BLaER1 (cell line): ENCODE measurements around the gene SLCO3A1.
A peak's percentile ranks its signal among the peaks of the same experiment; 100 is the strongest.

ENCODE experiments used
- H3K27ac ChIP-seq: shearing (Covaris generic); formaldehyde crosslinking; 2 replicates; pipeline ENCODE4 v1.8.1; 2022
- H3K27me3 ChIP-seq: shearing (Covaris generic); formaldehyde crosslinking; 2 replicates; pipeline ENCODE4 v1.8.1; 2022
- H3K36me3 ChIP-seq: shearing (Covaris generic); formaldehyde crosslinking; 2 replicates; pipeline ENCODE4 v1.8.1; 2022
- H3K4me1 ChIP-seq: shearing (Covaris generic); formaldehyde crosslinking; 2 replicates; pipeline ENCODE4 v1.8.1; 2022
- H3K4me2 ChIP-seq: shearing (Covaris generic); formaldehyde crosslinking; 2 replicates; pipeline ENCODE4 v1.8.1; 2022
- H3K4me3 ChIP-seq: shearing (Covaris generic); formaldehyde crosslinking; 2 replicates; pipeline ENCODE4 v1.8.1; 2022
- H3K9ac ChIP-seq: shearing (Covaris generic); formaldehyde crosslinking; 2 replicates; pipeline ENCODE4 v1.8.1; 2022
- H3K9me3 ChIP-seq: shearing (Covaris generic); formaldehyde crosslinking; 2 replicates; pipeline ENCODE4 v1.8.1; 2022
- H4K20me1 ChIP-seq: shearing (Covaris generic); formaldehyde crosslinking; 2 replicates; pipeline ENCODE4 v1.8.1; 2022
- Cebpa-rat ChIP-seq: shearing (Covaris generic); IDR thresholded peaks from 2 replicates; pipeline ENCODE4 v1.8.1; 2022

Gene SLCO3A1

GRCh38 chr15:92140796-92141195, 287.3 kb downstream of the SLCO3A1 start:
- H3K36me3 ChIP-seq, result peaks cover 6% of the 10 kb centered on the region; the same call in 1 of the 2 replicates
- H3K4me1 ChIP-seq, result peaks cover 25% of the 10 kb centered on the region
- H3K9ac ChIP-seq, result no peak overlapping the region
- no peaks in the 10 kb centered on the region for H3K27me3 ChIP-seq
- H3K4me2 ChIP-seq, result no peak overlapping the region
- no peak overlapping the region for H3K27ac ChIP-seq
- no peak for TF ChIP-seq Cebpa-rat
- no peaks in the 10 kb centered on the region; the same call in 1 of the 2 replicates for H3K9me3 ChIP-seq
- H3K4me3 ChIP-seq, result no peak overlapping the region
- H4K20me1 ChIP-seq, result no peaks in the 10 kb centered on the region

- H3K27ac ChIP-seq, result no peak overlapping the region
- no peak for TF ChIP-seq Cebpa-rat
These were observed 288.1 kb downstream of the SLCO3A1 start for GRCh38 chr15:92141607-92142006.

GRCh38 chr15:92142242-92143232, 289.0 kb downstream of the SLCO3A1 start:
- no peak overlapping the region for H3K9ac ChIP-seq
- no peaks in the 10 kb centered on the region; the same call in 1 of the 2 replicates for H3K9me3 ChIP-seq
- H3K4me1 ChIP-seq, result peaks cover 41% of the 10 kb centered on the region
- no peaks in the 10 kb centered on the region for H3K27me3 ChIP-seq
- no peak overlapping the region for H3K4me2 ChIP-seq
- no peak for TF ChIP-seq Cebpa-rat
- no peak overlapping the region for H3K4me3 ChIP-seq
- peaks cover 6% of the 10 kb centered on the region; the same call in 1 of the 2 replicates for H3K36me3 ChIP-seq
- H4K20me1 ChIP-seq, result no peaks in the 10 kb centered on the region
- H3K27ac ChIP-seq, result no peak overlapping the region

More at GRCh38 chr15:92141607-92142006, 288.1 kb downstream of the SLCO3A1 start:
- Histone ChIP-seq H3K9me3 (no peaks in the 10 kb centered on the region; the same call in 1 of the 2 replicates), H3K36me3 (peaks cover 6% of the 10 kb centered on the region; the same call in 1 of the 2 replicates), H3K27me3 (no peaks in the 10 kb centered on the region), H3K4me1 (peaks cover 33% of the 10 kb centered on the region), H4K20me1 (no peaks in the 10 kb centered on the region), H3K4me3 (no peak overlapping the region), H3K9ac (no peak overlapping the region), H3K4me2 (no peak overlapping the region)

- peaks cover 6% of the 10 kb centered on the region; the same call in 1 of the 2 replicates for H3K36me3 ChIP-seq
- no peak overlapping the region for H3K27ac ChIP-seq
- no peak overlapping the region for H3K9ac ChIP-seq
- no peak overlapping the region for H3K4me3 ChIP-seq
- H3K27me3 ChIP-seq, result no peaks in the 10 kb centered on the region
- TF ChIP-seq Cebpa-rat, result no peak
- no peaks in the 10 kb centered on the region for H4K20me1 ChIP-seq
- peaks cover 41% of the 10 kb centered on the region for H3K4me1 ChIP-seq
- no peaks in the 10 kb centered on the region; the same call in 1 of the 2 replicates for H3K9me3 ChIP-seq
- H3K4me2 ChIP-seq, result peak overlapping the region; percentile 55
These were observed 290.3 kb downstream of the SLCO3A1 start for GRCh38 chr15:92143765-92144164.

- Histone ChIP-seq H3K9ac (no peak overlapping the region), H3K9me3 (no peaks in the 10 kb centered on the region), H3K4me3 (no peak overlapping the region), H3K36me3 (peaks cover 4% of the 10 kb centered on the region; the same call in 1 of the 2 replicates), H3K4me2 (peak overlapping the region; percentile 41), H3K27me3 (no peaks in the 10 kb centered on the region), H4K20me1 (no peaks in the 10 kb centered on the region), H3K4me1 (peaks cover 41% of the 10 kb centered on the region), H3K27ac (no peak overlapping the region)
- no peak for TF ChIP-seq Cebpa-rat
These were observed 293.1 kb downstream of the SLCO3A1 start for GRCh38 chr15:92146511-92147150.

- H3K36me3 ChIP-seq, result no peaks in the 10 kb centered on the region
- no peak for TF ChIP-seq Cebpa-rat
- H3K9me3 ChIP-seq, result no peaks in the 10 kb centered on the region
- peaks cover 34% of the 10 kb centered on the region for H3K4me1 ChIP-seq
- H4K20me1 ChIP-seq, result no peaks in the 10 kb centered on the region
- no peak overlapping the region for H3K27ac ChIP-seq
- H3K9ac ChIP-seq, result no peak overlapping the region
- no peaks in the 10 kb centered on the region for H3K27me3 ChIP-seq
- no peak overlapping the region for H3K4me2 ChIP-seq
- H3K4me3 ChIP-seq, result no peak overlapping the region
These were observed 295.5 kb downstream of the SLCO3A1 start for GRCh38 chr15:92149029-92149428.

- no peak for TF ChIP-seq Cebpa-rat
- no peak overlapping the region for H3K4me3 ChIP-seq
- no peaks in the 10 kb centered on the region for H3K27me3 ChIP-seq
- no peaks in the 10 kb centered on the region for H3K36me3 ChIP-seq
- peaks cover 30% of the 10 kb centered on the region for H3K4me1 ChIP-seq
- no peaks in the 10 kb centered on the region for H4K20me1 ChIP-seq
- no peak overlapping the region for H3K27ac ChIP-seq
- no peak overlapping the region for H3K4me2 ChIP-seq
- H3K9ac ChIP-seq, result no peak overlapping the region
- H3K9me3 ChIP-seq, result no peaks in the 10 kb centered on the region
These were observed 296.0 kb downstream of the SLCO3A1 start for GRCh38 chr15:92149465-92149864.

GRCh38 chr15:92151168-92151567, 297.7 kb downstream of the SLCO3A1 start:
- no peak for TF ChIP-seq Cebpa-rat
- H3K27me3 ChIP-seq, result no peaks in the 10 kb centered on the region
- H3K27ac ChIP-seq, result no peak overlapping the region
- no peak overlapping the region for H3K4me3 ChIP-seq
- no peak overlapping the region for H3K4me2 ChIP-seq
- H3K4me1 ChIP-seq, result peaks cover 13% of the 10 kb centered on the region
- no peaks in the 10 kb centered on the region for H3K36me3 ChIP-seq
- H4K20me1 ChIP-seq, result no peaks in the 10 kb centered on the region
- no peaks in the 10 kb centered on the region for H3K9me3 ChIP-seq
- no peak overlapping the region for H3K9ac ChIP-seq

- Histone ChIP-seq H3K27ac (no peak overlapping the region), H3K9me3 (no peaks in the 10 kb centered on the region), H3K9ac (no peak overlapping the region), H3K36me3 (no peaks in the 10 kb centered on the region), H3K4me3 (no peak overlapping the region), H3K27me3 (no peaks in the 10 kb centered on the region), H3K4me1 (peaks cover 7% of the 10 kb centered on the region), H3K4me2 (no peak overlapping the region), H4K20me1 (no peaks in the 10 kb centered on the region)
- no peak for TF ChIP-seq Cebpa-rat
These were observed 298.2 kb downstream of the SLCO3A1 start for GRCh38 chr15:92151741-92152140.

- no peaks in the 10 kb centered on the region for H3K27me3 ChIP-seq
These were observed 299.5 kb downstream of the SLCO3A1 start for GRCh38 chr15:92152983-92153382.

More at GRCh38 chr15:92152983-92153382, 299.5 kb downstream of the SLCO3A1 start:
- TF ChIP-seq Cebpa-rat, result no peak
- no peak overlapping the region for H3K4me3 ChIP-seq
- H3K9me3 ChIP-seq, result no peaks in the 10 kb centered on the region
- H3K27ac ChIP-seq, result no peak overlapping the region
- no peaks in the 10 kb centered on the region for H4K20me1 ChIP-seq
- no peaks in the 10 kb centered on the region for H3K36me3 ChIP-seq
- H3K4me2 ChIP-seq, result no peak overlapping the region
- no peak overlapping the region for H3K9ac ChIP-seq
- H3K4me1 ChIP-seq, result no peaks in the 10 kb centered on the region
